NK-92 (cell line): ENCODE data around the gene LONRF2.
"Not testable (repeated sequence)": the region's sequence is repeated elsewhere in the genome, so short reads cannot be mapped to it uniquely, and the experiment has no call there.

Experiments
- DNase-seq: peaks from one replicate; lab custom pipeline; 2025; ENCODE audit not compliant: unreplicated experiment; lab: John Stamatoyannopoulos, UW

Gene LONRF2

GRCh38 chr2:100321866-100322820, at the start of gene LONRF2:
TSS of gene LONRF2 (minus strand) at chr2:100322501. CDS start at chr2:100322093, 408 bp downstream.
- DNase-seq, result no peak

DNA sequence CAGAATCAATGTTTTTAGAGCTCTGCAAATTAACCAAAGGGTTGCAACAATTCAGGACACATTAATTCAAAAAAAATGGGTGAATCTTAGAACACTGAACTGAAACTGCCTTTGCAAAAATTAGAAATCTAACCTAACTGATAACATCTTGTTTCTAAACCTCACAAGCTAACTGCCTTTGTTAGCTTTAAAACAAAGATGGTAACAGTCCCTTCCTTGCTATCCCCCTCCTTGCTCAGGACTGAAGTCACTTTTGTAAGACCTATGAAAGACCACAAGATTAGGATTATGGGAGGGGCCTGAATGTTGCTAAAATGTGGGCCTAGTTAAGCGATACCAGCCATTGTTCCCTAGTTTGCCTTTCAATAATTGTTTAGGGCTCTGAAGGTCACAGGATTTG, 44.9 kb upstream of the LONRF2 start:
- DNase-seq, result no peak

DNA sequence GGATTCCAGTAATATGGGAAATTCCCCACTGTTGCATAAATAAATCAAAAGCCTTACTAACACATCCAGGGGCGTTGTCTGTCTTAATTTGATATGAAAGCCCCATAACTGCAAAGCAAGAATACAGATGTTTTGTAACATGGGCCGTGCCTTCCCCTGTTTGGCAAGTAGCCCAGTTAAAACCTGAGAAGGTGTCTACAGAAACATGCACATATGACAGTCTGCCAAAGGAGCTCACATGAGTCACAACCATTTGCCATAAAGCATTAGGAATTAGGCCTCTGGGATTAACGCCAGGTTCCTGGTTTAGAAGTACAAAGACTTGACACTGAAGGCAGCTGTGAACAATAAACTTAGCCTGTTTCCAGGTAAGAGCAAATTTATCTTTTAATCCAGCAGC, 43.1 kb upstream of the LONRF2 start:
- DNase-seq, result no peak

GRCh38 chr2:100362269-100362668, 40.0 kb upstream of the LONRF2 start:
- not testable (repeated sequence) for DNase-seq

- DNase-seq, result no peak
These were observed 37.3 kb upstream of the LONRF2 start for GRCh38 chr2:100359576-100359975.

DNA sequence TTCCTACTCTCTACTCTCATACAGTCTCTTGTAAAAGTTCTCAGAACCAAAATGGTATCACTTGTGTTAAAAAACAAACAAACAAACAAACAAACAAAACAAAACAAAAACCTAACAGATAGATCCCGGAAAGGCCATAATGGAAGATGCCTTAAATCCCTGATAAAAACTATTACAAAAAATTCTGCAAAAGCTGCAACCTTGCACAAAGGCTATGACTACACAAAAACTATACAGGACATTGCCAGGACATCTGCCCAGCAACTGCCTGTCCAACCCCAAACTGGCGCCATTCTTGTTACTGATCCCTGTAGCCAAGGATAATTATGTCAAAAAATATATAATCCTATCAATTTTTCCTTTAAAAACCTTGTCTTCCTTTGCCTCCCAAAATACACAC, 36.3 kb upstream of the LONRF2 start:
- no peak for DNase-seq

DNA sequence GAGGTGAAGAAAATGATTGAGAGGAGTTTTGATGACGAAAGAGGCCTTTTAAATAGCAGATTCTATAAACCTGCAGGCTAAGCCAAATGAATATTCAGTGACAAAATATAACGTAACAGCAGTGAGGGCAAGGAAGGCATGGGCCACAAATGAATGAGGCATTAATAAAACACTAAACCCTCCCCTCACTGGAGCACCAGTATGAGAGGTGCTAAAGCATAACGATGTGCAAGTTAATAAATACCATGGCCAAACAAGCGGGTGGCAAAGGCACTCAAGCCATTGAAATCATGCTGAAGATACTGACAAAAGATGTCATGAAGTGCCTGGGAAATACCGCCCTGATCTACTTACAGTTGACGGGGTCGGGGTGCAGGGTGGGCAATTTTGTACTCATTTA, 30.2 kb upstream of the LONRF2 start:
- no peak for DNase-seq

GRCh38 chr2:100350661-100351185, 28.4 kb upstream of the LONRF2 start:
- no peak for DNase-seq

- DNase-seq, result not testable (repeated sequence)
These were observed 22.8 kb upstream of the LONRF2 start for GRCh38 chr2:100345144-100345543.

DNA sequence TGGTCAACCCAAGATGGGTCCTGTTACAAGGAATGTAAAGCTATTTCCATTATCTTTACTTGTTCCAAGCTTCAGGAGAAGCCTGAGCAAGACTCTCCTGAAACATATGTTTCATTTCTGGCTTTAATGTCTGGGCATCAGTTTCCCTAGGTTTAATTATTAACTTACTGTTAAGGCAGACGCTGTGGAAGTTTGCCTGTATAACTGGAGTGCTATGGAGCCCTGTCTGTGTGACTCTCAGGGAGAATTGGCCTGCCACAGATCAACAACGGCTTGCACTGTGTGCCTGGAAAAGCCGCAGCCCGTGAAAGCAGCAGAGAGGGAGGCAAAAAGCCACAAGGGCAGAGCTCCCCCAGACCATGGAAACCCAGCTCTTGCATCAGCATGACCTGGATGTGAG, 22.1 kb upstream of the LONRF2 start:
- no peak for DNase-seq

- DNase-seq, result not testable (repeated sequence)
These were observed 20.2 kb upstream of the LONRF2 start for GRCh38 chr2:100342466-100342865.

GRCh38 chr2:100339823-100340222, 17.5 kb upstream of the LONRF2 start:
- DNase-seq, result no peak

- no peak for DNase-seq
These were observed 12.6 kb upstream of the LONRF2 start for GRCh38 chr2:100334929-100335328.

DNA sequence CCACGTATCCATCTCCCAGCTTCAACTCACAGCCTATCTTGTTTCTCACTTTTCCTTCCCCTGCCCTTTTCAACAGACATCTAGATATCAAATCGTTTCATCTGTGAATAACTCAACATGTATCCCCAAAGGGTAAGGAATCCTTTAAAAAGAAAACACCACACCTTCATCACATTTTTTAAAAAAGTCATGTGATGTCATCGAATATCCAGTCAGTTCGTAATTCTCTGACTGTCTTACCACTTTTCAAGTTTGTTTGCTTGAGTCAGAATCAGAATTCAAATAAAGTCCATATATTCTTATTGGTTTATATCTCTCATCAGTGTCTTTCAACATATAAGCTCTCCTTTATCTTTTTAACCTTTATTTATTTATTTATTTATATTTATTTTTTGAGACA, 5.4 kb upstream of the LONRF2 start:
- DNase-seq, result no peak

- no peak for DNase-seq
These were observed 979 bp downstream of the LONRF2 start for GRCh38 chr2:100321179-100321865.

DNA sequence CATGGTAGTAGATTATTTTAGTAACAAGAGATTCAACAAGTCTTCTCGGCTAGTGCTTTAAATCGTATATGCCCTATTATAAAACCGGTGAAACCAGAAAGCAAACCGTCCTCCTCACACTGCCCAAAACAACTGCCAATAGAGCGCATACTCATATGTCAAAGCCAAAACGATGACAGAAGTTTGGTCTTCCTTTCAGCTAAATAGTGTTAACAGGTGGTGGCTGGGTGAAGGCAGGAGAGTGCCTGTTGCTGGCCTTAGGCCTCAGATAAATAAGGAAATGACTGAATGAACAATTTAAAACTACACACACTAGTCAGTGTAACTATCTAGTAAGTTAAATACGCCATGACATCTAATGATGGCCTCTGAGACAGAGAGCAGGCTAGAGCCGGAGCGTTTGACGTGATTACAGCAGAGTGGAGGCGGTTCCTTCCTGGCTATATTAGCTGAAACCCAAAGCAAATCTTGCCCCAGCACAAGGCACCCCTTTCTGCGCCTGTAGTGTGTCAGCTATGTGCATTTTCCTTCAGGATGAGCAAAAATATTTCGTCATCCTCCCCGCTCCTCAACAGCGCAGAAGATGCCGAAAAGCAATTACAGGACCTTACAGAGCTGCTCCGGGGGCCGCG, 1.6 kb downstream of the LONRF2 start:
- DNase-seq, result no peak

- no peak for DNase-seq
These were observed 4.7 kb downstream of the LONRF2 start for GRCh38 chr2:100317634-100318033.

- DNase-seq, result no peak
These were observed 12.2 kb downstream of the LONRF2 start for GRCh38 chr2:100309973-100310719.

- no peak for DNase-seq
These were observed 13.0 kb downstream of the LONRF2 start for GRCh38 chr2:100309311-100309710.

DNA sequence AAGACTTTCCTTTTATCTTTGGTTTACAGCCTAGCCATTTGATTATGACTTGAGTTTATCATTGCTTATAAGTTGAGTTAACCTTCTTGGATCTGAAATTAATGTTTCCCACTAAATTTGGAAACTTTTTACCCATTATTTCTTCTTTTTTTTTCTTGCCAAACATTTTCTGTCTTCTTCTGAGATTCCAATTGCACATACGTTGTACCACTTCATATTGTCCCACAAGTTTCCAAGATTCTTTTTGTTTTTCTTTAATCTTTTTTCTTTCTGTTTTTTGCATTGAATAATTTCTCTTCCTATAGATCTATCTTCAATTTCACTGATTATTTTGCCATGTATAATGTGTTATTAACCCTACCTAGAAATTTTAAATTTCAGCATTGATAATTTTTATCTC, 18.6 kb downstream of the LONRF2 start:
- DNase-seq, result no peak

DNA sequence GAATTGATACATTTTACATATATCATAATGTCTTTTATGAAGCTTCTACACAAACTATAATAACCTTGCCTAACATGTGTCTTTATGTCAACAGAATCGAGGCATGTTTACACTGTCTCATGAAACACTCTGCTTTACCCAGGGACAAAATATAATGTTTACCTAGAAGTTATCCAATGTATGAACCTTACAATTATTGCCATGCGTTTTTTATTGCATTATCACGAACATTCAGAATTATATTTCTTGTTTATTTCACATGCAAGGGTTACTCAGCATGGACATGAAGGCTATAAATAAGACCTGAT, 19.8 kb downstream of the LONRF2 start:
- DNase-seq, result no peak
